Epithelial cell of proximal tubule (primary cell): ENCODE results near the gene FGD5. TPM values are rescaled to one million over a fixed set of nuclear protein-coding genes. Genes with fewer than 3 reads are reported as not detected.

Experiments
- DNase-seq: peaks from one replicate; pipeline ENCODE4 v3.0.0-alpha.2; 2011; ENCODE audit warnings: low read depth
- H3K4me3 ChIP-seq: 2 replicates; pipeline ENCODE4 v1.5.1; 2011; ENCODE audit warnings: low read depth, mild to moderate bottlenecking, low read length
- total RNA-seq: library from RNA; depleted of rRNA; stranded (reverse); fragments of >200 nt; gene quantifications from 2 replicates; pipeline ENCODE4 v1.2.3, GENCODE V29; 2015
- TF ChIP-seq, protein P1 (sequence below): conservative IDR thresholded peaks from 2 replicates; pipeline ENCODE4 v1.5.1; 2012; ENCODE audit warnings: low read depth, mild to moderate bottlenecking, low read length

The FGD5 gene
- total RNA-seq, 1 donor from 2014 or later: 0.06 TPM

DNA sequence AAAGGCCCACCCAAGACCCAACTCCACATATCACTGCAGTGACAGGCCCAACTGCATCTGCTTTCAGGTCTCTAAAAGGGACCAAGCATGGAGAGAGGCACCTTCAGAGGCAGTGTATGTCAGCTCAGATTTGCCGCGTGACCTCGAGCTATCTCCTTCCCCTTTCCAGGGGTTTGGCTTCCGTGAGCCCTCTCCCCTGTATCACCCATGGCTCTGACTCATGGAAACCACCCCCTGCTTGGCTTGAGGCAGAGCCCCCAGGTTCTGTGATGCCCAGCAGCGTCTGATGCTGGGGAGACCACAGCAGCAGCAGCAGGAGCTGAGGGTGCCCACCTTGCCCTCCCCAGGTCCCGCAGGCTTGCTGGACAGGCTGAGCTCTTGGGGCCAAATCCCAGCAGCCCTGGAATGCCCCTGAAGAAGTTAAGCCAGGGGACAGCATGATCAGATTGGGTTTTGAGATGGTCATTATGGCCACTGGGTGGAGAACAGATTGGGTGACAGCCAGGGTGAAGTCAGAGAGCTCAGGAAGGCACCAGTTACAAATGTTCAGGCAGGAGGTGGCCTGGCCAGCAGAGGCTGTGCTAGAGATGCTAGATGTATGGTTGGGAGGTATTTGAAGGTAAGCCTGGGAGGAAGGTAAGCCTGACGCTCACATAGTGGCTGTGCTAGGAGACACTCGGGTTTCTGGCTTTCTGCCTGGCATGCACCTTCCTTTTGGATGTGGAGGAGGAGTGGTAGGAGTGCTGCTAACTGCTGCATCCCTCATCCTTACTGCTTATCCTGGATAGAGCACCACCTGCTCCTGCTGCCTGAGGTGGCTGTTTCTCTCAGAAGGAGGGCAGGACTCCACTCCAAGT is 42.9 kb downstream of the FGD5 start:
- TF ChIP-seq, protein P1, sequence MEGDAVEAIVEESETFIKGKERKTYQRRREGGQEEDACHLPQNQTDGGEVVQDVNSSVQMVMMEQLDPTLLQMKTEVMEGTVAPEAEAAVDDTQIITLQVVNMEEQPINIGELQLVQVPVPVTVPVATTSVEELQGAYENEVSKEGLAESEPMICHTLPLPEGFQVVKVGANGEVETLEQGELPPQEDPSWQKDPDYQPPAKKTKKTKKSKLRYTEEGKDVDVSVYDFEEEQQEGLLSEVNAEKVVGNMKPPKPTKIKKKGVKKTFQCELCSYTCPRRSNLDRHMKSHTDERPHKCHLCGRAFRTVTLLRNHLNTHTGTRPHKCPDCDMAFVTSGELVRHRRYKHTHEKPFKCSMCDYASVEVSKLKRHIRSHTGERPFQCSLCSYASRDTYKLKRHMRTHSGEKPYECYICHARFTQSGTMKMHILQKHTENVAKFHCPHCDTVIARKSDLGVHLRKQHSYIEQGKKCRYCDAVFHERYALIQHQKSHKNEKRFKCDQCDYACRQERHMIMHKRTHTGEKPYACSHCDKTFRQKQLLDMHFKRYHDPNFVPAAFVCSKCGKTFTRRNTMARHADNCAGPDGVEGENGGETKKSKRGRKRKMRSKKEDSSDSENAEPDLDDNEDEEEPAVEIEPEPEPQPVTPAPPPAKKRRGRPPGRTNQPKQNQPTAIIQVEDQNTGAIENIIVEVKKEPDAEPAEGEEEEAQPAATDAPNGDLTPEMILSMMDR: no peak

DNA sequence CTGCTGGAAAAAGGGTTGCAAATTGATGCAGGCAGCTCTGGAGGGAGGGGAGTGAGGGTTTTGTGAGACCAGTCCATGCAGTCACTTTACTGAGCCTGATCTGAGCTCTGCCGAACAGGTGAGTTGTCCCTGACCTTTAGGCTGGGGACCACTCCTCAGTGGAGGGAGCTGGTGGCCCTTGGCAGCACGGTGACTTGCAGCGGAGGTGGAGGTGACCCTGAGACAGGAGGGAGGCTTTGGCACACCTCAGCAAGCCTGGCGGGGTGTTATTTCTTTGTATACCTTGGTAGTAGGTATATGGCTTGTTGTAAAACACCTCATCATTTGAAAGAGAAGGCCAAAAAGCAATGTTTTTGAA is 43.5 kb downstream of the FGD5 start:
- H3K4me3 ChIP-seq: no peak overlapping the region
- no peak for DNase-seq
- TF ChIP-seq, protein P1: no peak

More for the DNA sequence above, 42.9 kb downstream of the FGD5 start:
- no peak for DNase-seq
- no peak overlapping the region for H3K4me3 ChIP-seq

DNA sequence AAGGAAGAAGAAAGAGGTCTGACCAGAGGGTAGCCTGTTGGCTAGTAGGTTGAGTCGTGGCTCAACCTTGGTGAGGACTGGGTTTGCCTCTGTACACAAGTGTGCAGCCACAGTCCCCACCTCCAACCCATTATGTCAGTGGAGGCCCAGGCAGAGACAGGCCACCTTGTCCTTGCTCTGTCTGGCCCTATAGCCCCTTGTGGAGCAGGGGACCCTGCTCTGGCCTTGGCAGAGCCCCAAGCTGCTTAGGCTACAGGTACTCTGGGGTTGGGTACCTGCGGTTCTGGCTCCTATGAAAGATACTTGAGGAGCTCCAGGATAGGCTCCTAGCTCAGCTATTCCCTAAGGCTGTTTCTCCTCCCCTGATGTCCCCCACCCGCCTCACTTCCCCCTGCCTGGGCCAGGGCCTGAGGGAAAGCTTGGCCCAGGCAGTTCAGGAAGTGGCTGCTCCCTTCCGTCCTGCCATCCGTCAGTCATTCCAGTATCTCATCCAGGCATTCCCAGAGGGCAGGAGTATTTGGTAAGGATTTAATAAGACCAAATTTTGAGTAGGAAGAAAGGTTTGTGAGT is 44.0 kb downstream of the FGD5 start:
- TF ChIP-seq, protein P1: no peak
- DNase-seq: no peak
- H3K4me3 ChIP-seq: no peak overlapping the region

DNA sequence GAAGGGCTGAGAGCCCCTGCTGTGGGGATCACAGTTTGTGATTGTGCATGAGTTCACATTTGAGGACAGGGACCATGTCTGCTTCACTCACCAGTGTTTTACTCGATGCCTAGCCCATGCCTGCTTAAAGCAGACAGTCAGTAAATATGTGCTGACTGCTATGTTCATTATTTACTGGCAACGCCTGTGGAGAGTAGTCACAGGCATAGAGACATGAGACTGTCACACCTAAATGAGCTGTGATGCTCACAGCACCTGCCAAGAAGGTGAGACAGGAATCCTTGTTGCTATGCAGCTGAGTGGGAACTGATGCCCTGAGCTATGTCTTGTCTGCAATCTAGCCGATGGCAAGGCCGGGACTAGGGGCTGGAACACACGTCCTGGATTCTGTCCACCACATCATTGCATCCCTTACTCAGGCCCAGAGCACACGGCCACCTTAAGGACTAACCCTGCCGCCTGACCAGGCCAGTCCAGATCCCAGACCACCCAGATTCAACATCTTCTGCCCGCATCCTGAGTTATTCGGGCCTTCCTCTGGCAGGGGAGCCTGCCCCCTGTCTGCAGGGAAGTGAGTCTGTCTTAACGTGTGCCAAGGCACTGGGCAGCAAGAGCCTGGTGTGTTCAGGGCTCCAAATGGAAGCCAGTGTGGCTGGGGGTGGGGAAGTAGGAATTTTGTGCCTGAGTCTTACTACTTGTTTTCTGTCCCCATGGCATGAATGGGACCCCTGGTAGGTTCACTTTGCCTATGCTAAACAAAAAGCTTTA is 44.8 kb downstream of the FGD5 start:
- TF ChIP-seq, protein P1: peak; percentile 40
- H3K4me3 ChIP-seq: no peak overlapping the region
- no peak for DNase-seq

DNA sequence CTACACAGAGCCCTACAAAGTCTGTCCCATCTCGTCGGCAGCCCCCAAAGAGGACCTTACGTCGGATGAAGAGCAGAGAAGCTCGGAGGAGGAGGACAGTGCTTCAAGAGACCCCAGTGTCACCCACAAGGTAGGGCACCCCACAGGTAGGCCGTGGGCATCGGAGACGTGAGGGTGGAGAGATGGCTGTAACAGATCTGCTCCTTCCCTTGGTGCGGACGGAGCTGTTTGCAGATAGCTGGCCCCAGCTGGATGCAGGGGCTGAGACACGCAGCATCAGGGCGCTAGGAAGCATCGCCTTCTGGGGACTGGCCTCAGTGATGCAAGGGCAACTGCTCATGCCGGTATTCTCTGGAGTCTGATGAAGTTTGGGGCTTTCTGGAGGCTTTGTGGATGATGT is 45.4 kb downstream of the FGD5 start:
- DNase-seq: no peak
- H3K4me3 ChIP-seq: no peak overlapping the region
- TF ChIP-seq, protein P1: no peak

DNA sequence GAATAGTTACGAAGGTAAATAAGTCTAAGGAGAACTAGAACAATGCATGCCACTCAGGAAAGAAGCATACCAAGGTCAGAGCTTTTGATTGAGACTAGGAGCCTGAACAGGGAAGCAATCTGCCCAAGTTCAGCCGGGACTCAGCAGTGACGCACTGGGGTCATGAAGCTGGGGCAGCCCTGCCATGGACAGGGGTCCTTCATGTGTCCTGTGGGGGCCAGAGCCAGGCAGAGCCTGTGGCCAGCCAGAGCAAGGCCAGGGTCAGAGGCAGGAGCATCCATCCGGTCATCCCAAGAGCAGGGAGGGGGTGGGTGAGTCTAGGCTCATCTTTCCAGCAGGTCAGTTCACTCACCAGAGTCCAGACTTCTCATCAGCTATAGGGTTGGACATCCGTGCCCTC is 47.9 kb downstream of the FGD5 start:
- no peak overlapping the region for H3K4me3 ChIP-seq
- no peak for DNase-seq
- TF ChIP-seq, protein P1: no peak
